ENCODE results near the gene VPS4A.

Gene VPS4A

DNA sequence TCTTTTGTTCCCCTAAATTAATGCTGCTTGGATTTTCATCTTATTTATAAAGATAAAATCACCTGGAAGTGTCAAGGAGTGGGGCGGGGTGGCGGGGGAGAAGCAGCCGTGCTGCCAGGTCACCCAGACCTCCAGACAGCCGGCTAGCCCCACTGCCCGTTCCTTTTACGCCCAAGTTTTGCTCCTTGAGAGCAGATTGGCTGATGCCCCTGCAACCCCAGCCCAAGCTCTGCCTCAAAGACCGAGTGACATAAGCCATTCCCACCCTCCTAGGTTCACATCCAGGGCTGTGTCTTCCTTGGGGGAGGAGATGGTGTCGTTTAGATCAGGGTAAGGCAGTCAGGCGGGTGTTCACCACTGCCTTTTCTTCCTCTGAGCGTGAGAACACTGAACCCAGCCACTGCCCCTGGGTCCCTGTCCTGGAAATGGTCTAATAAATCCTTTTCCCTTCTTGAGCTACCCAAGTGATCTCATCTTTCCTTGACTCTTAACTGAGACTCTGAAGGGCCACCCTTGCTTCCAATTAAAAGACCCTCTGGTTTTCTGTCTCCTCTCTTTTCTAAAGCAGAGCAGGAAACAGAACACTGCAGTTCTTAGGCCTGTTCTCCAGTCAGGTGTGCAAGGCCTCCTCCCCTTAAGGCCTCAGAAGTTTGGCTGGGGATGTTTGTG, 13.6 kb downstream of the VPS4A start:
- Histone ChIP-seq H3K4me2 (ENCODE audit: low read depth, low read length, poor library complexity, severe bottlenecking) (peak overlapping the region; percentile 99), H3F3A (ENCODE audit: low read depth) (peaks cover 7% of the 10 kb centered on the region; the same call in 1 of the 2 replicates), H4K20me1 (ENCODE audit: insufficient read depth, low read length, poor library complexity, severe bottlenecking) (peaks cover 47% of the 10 kb centered on the region), H3K36me3 (ENCODE audit: insufficient read depth, low read length) (peaks cover 61% of the 10 kb centered on the region; the same call in 1 of the 2 replicates), H3K9me2 (replicated peaks; ENCODE audit: low read depth, low read length) (no peaks in the 10 kb centered on the region), H3K9ac (ENCODE audit: low read depth, low read length, poor library complexity, severe bottlenecking) (no peak overlapping the region), H3K27me3 (ENCODE audit: insufficient read depth, low read length, poor library complexity, severe bottlenecking) (no peaks in the 10 kb centered on the region), H3K9me3 (ENCODE audit: insufficient read depth, low read depth, low read length) (no peaks in the 10 kb centered on the region), H3K4me3 (ENCODE audit: low read length, poor library complexity, severe bottlenecking) (no peak overlapping the region), H3K79me2 (ENCODE audit: insufficient read depth, low read length) (peaks cover 83% of the 10 kb centered on the region), H2AFZ (ENCODE audit: low read length) (no peak overlapping the region), H3K4me1 (ENCODE audit: insufficient read depth, low read length, poor library complexity, severe bottlenecking) (peaks cover 39% of the 10 kb centered on the region)
- TF ChIP-seq CTCF (conservative IDR thresholded peaks at IDR 0.05; ENCODE audit: low read length) = no peak
- TF ChIP-seq EZH2phosphoT487 (IDR thresholded peaks at IDR 0.05; ENCODE audit: borderline replicate concordance) = no peak

GRCh38 chr16:69325784-69326171, 14.6 kb downstream of the VPS4A start:
- Histone ChIP-seq H3K9me2 (replicated peaks; ENCODE audit: low read depth, low read length) (no peaks in the 10 kb centered on the region), H3K9ac (ENCODE audit: low read depth, low read length, poor library complexity, severe bottlenecking) (peak overlapping the region; percentile 94), H3K9me3 (ENCODE audit: insufficient read depth, low read depth, low read length) (no peaks in the 10 kb centered on the region), H3K36me3 (ENCODE audit: insufficient read depth, low read length) (peaks cover 50% of the 10 kb centered on the region; the same call in 1 of the 2 replicates), H3K27me3 (ENCODE audit: insufficient read depth, low read length, poor library complexity, severe bottlenecking) (no peaks in the 10 kb centered on the region), H4K20me1 (ENCODE audit: insufficient read depth, low read length, poor library complexity, severe bottlenecking) (peaks cover 50% of the 10 kb centered on the region), H2AFZ (ENCODE audit: low read length) (no peak overlapping the region), H3K4me2 (ENCODE audit: low read depth, low read length, poor library complexity, severe bottlenecking) (peak overlapping the region; percentile 99), H3F3A (ENCODE audit: low read depth) (peaks cover 7% of the 10 kb centered on the region; the same call in 1 of the 2 replicates), H3K4me1 (ENCODE audit: insufficient read depth, low read length, poor library complexity, severe bottlenecking) (peaks cover 40% of the 10 kb centered on the region), H3K79me2 (ENCODE audit: insufficient read depth, low read length) (peaks cover 91% of the 10 kb centered on the region), H3K4me3 (ENCODE audit: low read length, poor library complexity, severe bottlenecking) (peak overlapping the region; percentile 87)
- TF ChIP-seq EZH2phosphoT487 (IDR thresholded peaks at IDR 0.05; ENCODE audit: borderline replicate concordance) = no peak
- no peak for TF ChIP-seq CTCF (conservative IDR thresholded peaks at IDR 0.05; ENCODE audit: low read length)

DNA sequence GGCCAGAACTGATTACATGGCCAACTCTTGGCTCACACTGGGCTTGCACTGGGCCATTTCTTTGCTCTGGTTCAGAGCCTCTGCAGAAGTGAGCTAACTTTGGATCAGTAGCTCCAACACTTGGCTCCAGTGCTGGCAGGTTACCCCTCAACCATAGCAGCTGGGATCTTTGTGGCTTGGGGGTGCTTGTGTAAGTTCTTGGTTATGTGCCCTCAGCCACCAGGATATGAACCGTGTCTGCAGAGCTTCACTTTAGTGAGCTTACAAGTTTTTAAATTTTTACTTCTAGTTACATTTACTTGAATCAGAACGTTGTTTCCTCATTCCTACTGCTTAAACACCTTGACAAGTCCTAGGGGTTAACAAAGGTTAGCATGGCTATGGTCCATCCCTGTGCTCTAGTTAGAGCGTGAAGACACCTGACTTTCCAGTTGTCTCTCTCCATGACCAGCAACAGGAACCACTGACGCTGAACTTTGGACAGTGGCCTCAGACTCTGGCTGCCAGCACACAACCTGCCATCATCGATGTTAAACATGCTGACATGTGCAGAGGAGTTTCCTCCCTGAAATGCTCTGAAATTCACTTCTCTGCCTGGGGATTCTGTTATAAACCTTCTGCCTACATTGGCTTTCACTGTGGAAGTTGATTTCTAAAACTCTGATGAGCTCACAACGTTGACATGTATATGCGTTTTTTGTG, 15.2 kb downstream of the VPS4A start:
- H3K36me3 ChIP-seq (ENCODE audit: insufficient read depth, low read length) = peaks cover 45% of the 10 kb centered on the region; the same call in 1 of the 2 replicates
- peaks cover 40% of the 10 kb centered on the region for H3K4me1 ChIP-seq (ENCODE audit: insufficient read depth, low read length, poor library complexity, severe bottlenecking)
- H3K9me2 ChIP-seq (replicated peaks; ENCODE audit: low read depth, low read length) = no peaks in the 10 kb centered on the region
- peak overlapping the region; percentile 94 for H3K9ac ChIP-seq (ENCODE audit: low read depth, low read length, poor library complexity, severe bottlenecking)
- peaks cover 7% of the 10 kb centered on the region; the same call in 1 of the 2 replicates for H3F3A ChIP-seq (ENCODE audit: low read depth)
- H3K4me2 ChIP-seq (ENCODE audit: low read depth, low read length, poor library complexity, severe bottlenecking) = peak overlapping the region; percentile 99
- H2AFZ ChIP-seq (ENCODE audit: low read length) = no peak overlapping the region
- TF ChIP-seq EZH2phosphoT487 (IDR thresholded peaks at IDR 0.05; ENCODE audit: borderline replicate concordance) (no peak), CTCF (conservative IDR thresholded peaks at IDR 0.05; ENCODE audit: low read length) (no peak)
- no peaks in the 10 kb centered on the region for H3K27me3 ChIP-seq (ENCODE audit: insufficient read depth, low read length, poor library complexity, severe bottlenecking)
- peak overlapping the region; percentile 87 for H3K4me3 ChIP-seq (ENCODE audit: low read length, poor library complexity, severe bottlenecking)
- peaks cover 93% of the 10 kb centered on the region for H3K79me2 ChIP-seq (ENCODE audit: insufficient read depth, low read length)
- H4K20me1 ChIP-seq (ENCODE audit: insufficient read depth, low read length, poor library complexity, severe bottlenecking) = peaks cover 50% of the 10 kb centered on the region
- H3K9me3 ChIP-seq (ENCODE audit: insufficient read depth, low read depth, low read length) = no peaks in the 10 kb centered on the region

Data from Loucy (cell line).